Naive thymus-derived CD8-positive, alpha-beta T cell (primary cell): Measurements from ENCODE around the gene TCEANC2. TPM values are rescaled to one million over a fixed set of nuclear protein-coding genes. Genes with fewer than 3 reads are reported as not detected.

ENCODE experiments used
- ATAC-seq, 2 donors: fragments of 150-1000 bp; cut with Tn5 transposase in 1 of 2; sonication (Bioruptor Pico), chemical (Tn5 transposase) in 1 of 2; 1 replicate in 1 of 2; 2 replicates in 1 of 2; pipeline ENCODE4 v1.10.0; 2021; ENCODE audit warnings: mild to moderate bottlenecking in 2 of 2, moderate library complexity in 2 of 2
- POLR2A ChIA-PET: fragments of 350-600 bp; sonication (Branson Sonifier 250); formaldehyde crosslinking; loops from one replicate; lab custom pipeline; 2021; ENCODE audit warnings: antibody characterized with exemption; lab: Charles Lee
- DNase-seq, 10 donors: peaks; one replicate each; pipeline versions ENCODE4 v3.0.0 to v3.0.0-alpha.2; 2020 to 2022
- H3K27ac Mint-ChIP-seq, 10 donors: one replicate each; pipeline ENCODE4 v1.8.0; 2020 to 2022; ENCODE audit warnings: mild to moderate bottlenecking in 10 of 10, mixed read lengths in 10 of 10, moderate library complexity in 4 of 10, inconsistent platforms in 1 of 10
- H3K27me3 Mint-ChIP-seq, 5 donors: one replicate each; pipeline ENCODE4 v1.8.0; 2021 to 2022; ENCODE audit warnings: mixed read lengths in 5 of 5
- H3K36me3 Mint-ChIP-seq, 3 donors: one replicate each; pipeline ENCODE4 v1.8.0; 2020 to 2022; ENCODE audit warnings: mixed read lengths in 3 of 3, mild to moderate bottlenecking in 2 of 3, inconsistent platforms in 1 of 3
- H3K4me1 Mint-ChIP-seq, 4 donors: one replicate each; pipeline ENCODE4 v1.8.0; 2021 to 2022; ENCODE audit warnings: mixed read lengths in 4 of 4
- H3K4me3 Mint-ChIP-seq, 10 donors: one replicate each; pipeline ENCODE4 v1.8.0; 2020 to 2022; ENCODE audit warnings: mild to moderate bottlenecking in 10 of 10, mixed read lengths in 10 of 10, moderate library complexity in 6 of 10, inconsistent platforms in 1 of 10
- H3K9me3 Mint-ChIP-seq, 9 donors: one replicate each; pipeline ENCODE4 v1.8.0; 2020 to 2022; ENCODE audit warnings: mixed read lengths in 9 of 9, mild to moderate bottlenecking in 3 of 9, inconsistent platforms in 1 of 9, moderate library complexity in 1 of 9
- polyA plus RNA-seq, 3 donors: library from polyadenylated mRNA; unstranded; fragments of 300-500 nt; fragmentation: Illumina TruSeq; gene quantifications; one replicate each; pipeline ENCODE4 v1.2.3, GENCODE V29; 2021
- total RNA-seq, 8 experiments: library from RNA in 2 of 8; stranded (reverse) in 2 of 8; gene quantifications; one replicate each; pipeline ENCODE4 v1.2.3 and lab custom pipeline; 2021 to 2026

TCEANC2 gene
- total and polyA plus RNA-seq, 5 experiments from 2014 or later, result 5.5 to 13.6 (median 7.2) TPM

DNA sequence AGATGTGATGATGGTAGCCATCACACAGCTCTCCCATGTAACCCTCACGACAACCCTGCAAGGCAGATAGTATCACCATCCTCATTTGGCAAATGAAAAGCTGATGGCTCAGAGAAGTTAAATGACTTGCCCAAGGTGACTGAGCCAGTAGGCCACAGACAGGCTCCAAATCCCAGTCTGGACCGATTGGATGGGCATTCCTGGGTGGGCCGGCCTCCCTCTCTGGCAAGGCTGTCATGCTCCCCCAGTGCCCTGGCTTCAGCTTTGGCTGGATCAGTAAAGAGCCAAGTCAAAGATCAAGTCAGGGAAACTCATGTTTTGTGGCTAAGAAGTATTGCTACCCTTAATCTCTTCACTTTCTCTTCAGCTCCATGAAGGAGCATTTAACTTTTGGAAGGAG, 58.2 kb downstream of the TCEANC2 start:
- H3K36me3 Mint-ChIP-seq, result no peaks in the 10 kb centered on the region

DNA sequence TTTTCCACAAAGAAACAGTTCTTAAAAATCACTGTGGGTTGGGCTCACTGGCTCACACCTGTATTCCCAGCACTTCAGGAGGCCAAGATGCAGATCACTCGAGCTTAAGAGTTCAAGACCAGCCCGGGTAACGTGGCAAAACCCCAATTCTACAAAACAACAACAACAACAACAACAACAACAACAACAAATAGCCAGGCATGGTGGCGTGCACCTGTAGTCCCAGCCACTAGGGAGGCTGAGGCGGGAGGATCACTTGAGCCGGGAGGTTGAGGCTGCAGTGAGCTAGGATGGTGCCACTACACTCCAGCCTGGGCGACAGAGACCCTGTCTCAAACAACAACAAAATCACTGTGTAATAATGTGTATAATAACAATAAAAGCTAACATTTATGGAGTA, 58.6 kb downstream of the TCEANC2 start:
- H3K4me3 Mint-ChIP-seq, result no peak overlapping the region
- no peak overlapping the region for H3K27ac Mint-ChIP-seq
- no peak for DNase-seq
- POLR2A ChIA-PET, result no interaction called here
- no peaks in the 10 kb centered on the region for H3K36me3 Mint-ChIP-seq
- no peaks in the 10 kb centered on the region for H3K27me3 Mint-ChIP-seq
- ATAC-seq, result no peak
- H3K4me1 Mint-ChIP-seq, result peaks cover 0 to 6% (median 0%) of the 10 kb centered on the region in 4 donors
- H3K9me3 Mint-ChIP-seq, result no peaks in the 10 kb centered on the region

More for the DNA sequence above, 58.2 kb downstream of the TCEANC2 start:
- no peaks in the 10 kb centered on the region for H3K27me3 Mint-ChIP-seq
- H3K4me1 Mint-ChIP-seq, result peaks cover 0 to 6% (median 0%) of the 10 kb centered on the region in 4 donors
- POLR2A ChIA-PET, result no interaction called here
- H3K4me3 Mint-ChIP-seq, result no peak overlapping the region
- ATAC-seq (no peak), DNase-seq (no peak)
- H3K27ac Mint-ChIP-seq, result no peak overlapping the region
- no peaks in the 10 kb centered on the region for H3K9me3 Mint-ChIP-seq

DNA sequence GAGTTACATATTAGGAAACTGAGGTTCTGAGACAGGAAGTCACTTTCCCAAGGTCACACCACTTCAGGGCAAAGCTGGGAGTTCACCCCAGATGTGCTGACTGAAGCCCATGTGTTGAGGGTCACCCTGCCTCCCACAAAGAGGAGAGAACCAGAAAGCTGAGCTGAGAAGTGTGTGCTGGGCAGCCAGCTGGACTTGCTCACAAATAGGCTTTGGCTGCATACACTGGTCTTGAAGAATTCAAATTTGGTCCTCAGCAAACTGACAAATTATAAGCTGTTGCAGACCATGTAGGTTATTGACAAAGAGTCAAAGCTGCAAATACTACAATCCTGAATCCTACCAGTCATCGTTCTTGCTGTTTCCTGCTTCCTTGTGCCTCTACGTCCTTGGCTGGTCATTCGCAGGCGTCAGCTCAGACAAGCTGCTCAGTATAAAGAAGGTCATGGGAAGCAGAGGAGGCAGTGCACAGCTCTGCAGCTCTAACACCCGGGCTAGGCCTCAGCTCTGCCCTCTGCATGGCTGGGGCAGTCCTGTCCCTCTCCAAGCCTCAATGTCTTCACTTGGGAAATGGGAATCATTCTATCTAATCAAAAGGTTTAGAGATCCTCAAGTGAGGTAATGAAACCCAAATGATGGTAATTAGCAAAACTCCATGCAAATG, 59.4 kb downstream of the TCEANC2 start:
- no peak for ATAC-seq
- H3K27ac Mint-ChIP-seq, result no peak overlapping the region
- H3K4me3 Mint-ChIP-seq, result no peak overlapping the region
- H3K4me1 Mint-ChIP-seq, result peaks cover 0 to 6% (median 0%) of the 10 kb centered on the region in 4 donors
- POLR2A ChIA-PET, result interaction anchor here (0.7 kb wide), 1 partner anchor 492 kb away, joined by 4 read pairs; no protein-coding TSS in a partner anchor
- no peak for DNase-seq
- H3K36me3 Mint-ChIP-seq, result no peaks in the 10 kb centered on the region
- H3K9me3 Mint-ChIP-seq, result no peaks in the 10 kb centered on the region
- H3K27me3 Mint-ChIP-seq, result no peaks in the 10 kb centered on the region

DNA sequence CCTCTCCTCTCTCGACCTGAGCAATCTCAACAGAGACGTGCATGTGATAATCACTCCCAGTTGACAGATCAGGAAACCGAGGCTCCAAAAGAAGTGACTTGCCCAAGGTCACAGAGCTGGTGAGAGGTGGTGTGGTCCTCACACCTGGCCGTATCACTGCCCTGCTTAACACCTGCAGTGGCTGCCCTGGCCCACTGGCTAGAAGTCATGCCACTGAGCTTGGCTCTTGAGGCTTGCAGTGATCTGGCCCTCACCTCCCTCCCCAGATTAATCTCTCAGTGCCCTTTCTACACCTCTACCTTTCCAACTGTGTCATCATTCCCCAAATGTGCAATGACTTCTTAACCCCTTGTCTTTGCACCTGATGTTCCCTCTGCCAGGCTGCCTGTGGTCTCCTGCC, 60.6 kb downstream of the TCEANC2 start:
- no peak for ATAC-seq
- Mint-ChIP-seq H3K36me3 (no peaks in the 10 kb centered on the region), H3K4me3 (no peak overlapping the region), H3K27me3 (no peaks in the 10 kb centered on the region), H3K27ac (no peak overlapping the region), H3K9me3 (no peaks in the 10 kb centered on the region), H3K4me1 (peaks cover 0 to 5% (median 0%) of the 10 kb centered on the region in 4 donors)
- no peak for DNase-seq
- POLR2A ChIA-PET, result no interaction called here

DNA sequence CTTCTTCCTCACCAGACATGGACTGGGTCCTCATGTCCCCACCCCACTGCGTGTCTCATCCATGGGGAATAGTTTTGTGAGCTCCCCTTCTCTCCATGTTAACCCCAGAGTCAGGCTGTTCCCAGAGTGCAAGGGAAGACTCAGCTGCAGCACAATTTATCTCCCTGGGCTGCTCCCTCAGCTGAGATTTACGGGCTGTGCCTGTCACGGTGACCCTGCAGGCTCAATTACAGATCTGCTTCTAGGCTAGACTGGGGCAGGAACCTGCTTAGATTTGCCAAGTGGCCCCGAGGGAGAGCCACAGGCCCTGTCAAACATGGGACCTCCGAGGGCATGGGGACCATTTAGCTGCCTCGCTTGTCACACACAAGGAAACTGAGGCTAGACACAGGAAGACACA, 61.5 kb downstream of the TCEANC2 start:
- ATAC-seq, result no peak
- DNase-seq, result no peak
- Mint-ChIP-seq H3K27me3 (no peaks in the 10 kb centered on the region), H3K4me1 (peaks cover 0 to 4% (median 0%) of the 10 kb centered on the region in 4 donors), H3K9me3 (no peaks in the 10 kb centered on the region), H3K36me3 (no peaks in the 10 kb centered on the region), H3K4me3 (no peak overlapping the region), H3K27ac (peak overlapping the region in 1 of 10 donors; percentile 15)
- POLR2A ChIA-PET, result no interaction called here

DNA sequence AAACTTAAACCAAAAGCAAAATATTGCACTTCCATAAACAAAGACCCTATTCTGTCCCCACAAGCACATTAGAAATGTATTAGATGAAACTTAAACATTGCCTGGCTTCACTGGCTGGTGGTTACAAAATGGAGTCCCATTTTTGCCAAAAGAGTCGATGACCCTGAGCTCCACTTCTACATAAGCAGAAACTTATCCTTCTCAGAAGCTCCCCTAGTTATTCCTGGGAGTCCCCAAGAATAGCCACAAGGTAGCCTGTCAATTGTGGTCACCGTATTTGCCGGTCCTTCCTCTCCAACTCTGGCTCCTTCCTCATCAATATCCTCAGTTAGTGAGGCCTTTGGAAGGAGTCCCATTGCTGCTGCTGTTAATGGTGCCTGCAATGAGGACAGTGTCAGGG, 62.1 kb downstream of the TCEANC2 start:
- DNase-seq (no peak), ATAC-seq (no peak)
- no peaks in the 10 kb centered on the region for H3K27me3 Mint-ChIP-seq
- H3K9me3 Mint-ChIP-seq, result no peaks in the 10 kb centered on the region
- H3K27ac Mint-ChIP-seq, result no peak overlapping the region
- POLR2A ChIA-PET, result no interaction called here
- no peaks in the 10 kb centered on the region for H3K36me3 Mint-ChIP-seq
- H3K4me3 Mint-ChIP-seq, result no peak overlapping the region
- peaks cover 0 to 4% (median 0%) of the 10 kb centered on the region in 4 donors for H3K4me1 Mint-ChIP-seq

DNA sequence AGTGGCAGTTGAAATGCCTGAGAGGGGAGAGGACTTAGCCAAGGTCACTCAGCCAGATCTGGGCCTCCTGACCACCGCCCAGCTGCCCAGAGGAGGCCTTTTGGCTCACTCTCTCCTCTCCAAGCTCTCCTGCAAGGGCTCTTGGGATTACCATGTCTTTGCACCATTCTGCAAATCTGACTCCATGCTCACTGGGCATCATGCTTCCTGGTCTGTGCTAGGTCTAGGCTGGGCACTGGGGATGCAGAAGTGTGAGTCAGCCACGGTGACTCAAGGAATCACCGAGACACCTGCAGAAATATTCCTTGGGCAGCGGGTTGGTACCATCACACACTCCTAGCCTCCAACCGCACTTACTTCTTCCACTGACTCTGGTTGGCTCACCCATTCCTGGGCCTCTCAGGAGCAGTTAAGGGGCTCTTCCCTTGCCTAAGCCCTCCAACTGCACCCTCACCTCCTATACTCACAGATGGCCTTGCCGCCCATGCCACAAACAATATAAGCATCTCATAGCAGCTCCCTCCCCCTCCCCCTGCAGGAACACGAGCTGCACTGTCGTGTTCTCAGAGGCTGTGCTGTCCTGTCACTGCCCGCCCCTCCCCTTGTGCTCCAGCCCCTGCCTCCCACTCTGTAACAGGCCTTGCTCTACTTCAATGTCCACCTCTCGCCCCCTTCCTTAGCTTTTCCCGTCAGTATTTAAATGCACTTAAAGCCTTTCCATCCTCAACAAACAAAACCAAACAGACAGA, 64.6 kb downstream of the TCEANC2 start:
- Mint-ChIP-seq H3K27ac (no peak overlapping the region), H3K27me3 (peaks cover 0 to 2% (median 0%) of the 10 kb centered on the region in 5 donors), H3K9me3 (no peaks in the 10 kb centered on the region), H3K4me1 (peaks cover 8 to 14% (median 8%) of the 10 kb centered on the region in 4 donors), H3K36me3 (no peaks in the 10 kb centered on the region), H3K4me3 (no peak overlapping the region)
- no peak for DNase-seq
- POLR2A ChIA-PET, result no interaction called here
- ATAC-seq, result no peak

DNA sequence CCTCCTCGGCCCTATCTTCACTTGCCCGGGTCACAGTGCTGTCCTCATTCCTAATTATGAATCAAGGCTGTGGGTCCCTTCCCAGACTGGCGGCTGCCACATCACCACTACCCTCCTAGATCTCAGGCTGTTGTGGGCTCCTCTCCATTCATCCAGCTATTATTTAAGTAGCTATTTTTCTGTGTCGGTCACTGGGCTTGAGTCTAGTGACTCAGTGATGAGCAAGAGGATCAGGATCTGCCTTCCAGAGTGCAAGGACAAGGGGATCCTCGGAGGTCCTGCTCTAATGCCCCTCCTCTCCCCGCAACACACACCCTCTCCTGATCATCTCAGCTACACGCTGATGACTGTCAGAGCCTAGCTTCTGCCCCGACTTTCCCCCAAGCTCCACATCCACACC, 65.3 kb downstream of the TCEANC2 start:
- H3K9me3 Mint-ChIP-seq, result no peaks in the 10 kb centered on the region
- ATAC-seq (no peak), DNase-seq (no peak)
- POLR2A ChIA-PET, result no interaction called here
- H3K36me3 Mint-ChIP-seq, result no peaks in the 10 kb centered on the region
- no peak overlapping the region for H3K4me3 Mint-ChIP-seq
- H3K4me1 Mint-ChIP-seq, result peaks cover 8 to 14% (median 8%) of the 10 kb centered on the region in 4 donors
- H3K27me3 Mint-ChIP-seq, result peaks cover 0 to 2% (median 0%) of the 10 kb centered on the region in 5 donors
- no peak overlapping the region for H3K27ac Mint-ChIP-seq

DNA sequence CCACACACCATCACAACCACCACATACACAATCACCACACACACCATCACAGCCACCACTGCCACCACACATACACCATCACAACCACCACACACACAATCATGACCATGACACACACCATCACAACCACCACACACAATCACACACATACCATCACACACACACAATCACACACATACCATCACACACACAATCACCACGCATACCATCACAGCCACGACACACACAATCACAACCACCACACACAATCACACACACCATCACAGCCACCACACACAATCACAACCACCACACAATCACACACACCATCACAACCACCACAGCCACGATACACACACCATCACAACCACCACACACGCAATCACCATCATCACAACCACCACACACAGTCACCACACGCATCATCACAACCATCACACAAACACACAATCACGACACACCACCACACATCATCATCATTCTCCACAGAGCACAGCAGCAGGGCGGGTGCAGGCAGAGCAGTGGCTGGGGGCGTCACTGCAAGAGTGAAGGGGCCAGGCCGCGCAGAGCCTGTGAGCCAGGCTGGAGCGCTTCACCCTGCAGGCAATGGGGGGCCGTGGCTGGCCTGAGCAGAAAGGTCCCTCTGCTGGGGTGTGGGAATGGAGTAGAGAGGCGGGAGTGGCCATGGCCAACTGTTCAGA, 66.8 kb downstream of the TCEANC2 start:
- POLR2A ChIA-PET, result no interaction called here
- Mint-ChIP-seq H3K9me3 (no peaks in the 10 kb centered on the region), H3K4me3 (no peak overlapping the region), H3K36me3 (no peaks in the 10 kb centered on the region), H3K4me1 (peaks cover 5 to 14% (median 8%) of the 10 kb centered on the region in 4 donors), H3K27me3 (peaks cover 0 to 2% (median 0%) of the 10 kb centered on the region in 5 donors), H3K27ac (no peak overlapping the region)
- DNase-seq (no peak), ATAC-seq (no peak)

DNA sequence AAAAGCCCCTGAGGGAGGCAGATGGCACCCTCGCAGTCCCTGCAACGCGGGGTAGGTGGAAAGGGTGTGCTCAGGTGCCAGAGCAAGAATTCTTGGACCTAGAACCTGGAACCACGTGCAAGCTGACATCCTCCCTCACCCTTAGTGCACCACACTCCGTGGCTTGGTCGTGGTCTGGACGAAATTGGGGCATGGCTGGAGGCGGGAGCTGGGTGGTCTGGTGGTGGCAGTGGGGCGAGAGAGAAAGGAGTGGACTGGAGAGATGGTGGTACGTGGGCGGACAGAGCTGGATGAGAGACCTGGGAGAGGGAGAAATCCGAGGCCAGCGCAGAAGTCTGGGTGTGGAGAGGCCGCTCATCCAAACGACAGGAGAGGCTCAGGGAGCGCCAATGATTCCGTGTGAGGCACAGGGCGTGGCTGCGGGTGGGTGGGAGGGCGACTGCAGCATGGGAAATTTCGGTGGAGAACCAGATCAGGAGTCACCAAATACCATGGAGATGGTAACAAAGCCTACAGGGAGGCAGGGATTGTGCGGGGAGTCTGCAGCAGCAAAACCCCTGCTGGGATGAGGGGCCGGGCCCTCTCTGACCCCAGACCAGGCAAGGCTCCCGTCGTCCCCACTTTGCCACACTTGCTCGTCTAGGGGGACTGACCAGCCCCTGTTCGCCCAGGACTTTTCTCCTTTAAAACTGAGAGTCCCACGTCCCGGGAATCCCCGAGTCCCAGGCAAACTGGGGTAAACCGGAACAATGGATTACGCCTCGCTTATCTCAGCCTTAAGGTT, 67.5 kb downstream of the TCEANC2 start:
- DNase-seq (no peak), ATAC-seq (no peak)
- Mint-ChIP-seq H3K36me3 (no peaks in the 10 kb centered on the region), H3K4me1 (peaks cover 5 to 14% (median 8%) of the 10 kb centered on the region in 4 donors), H3K9me3 (no peaks in the 10 kb centered on the region), H3K4me3 (peak overlapping the region in 2 of 10 donors; percentile 1 to 62), H3K27ac (peak overlapping the region in 1 of 10 donors; percentile 43), H3K27me3 (peaks cover 0 to 2% (median 0%) of the 10 kb centered on the region in 5 donors)
- POLR2A ChIA-PET, result no interaction called here

DNA sequence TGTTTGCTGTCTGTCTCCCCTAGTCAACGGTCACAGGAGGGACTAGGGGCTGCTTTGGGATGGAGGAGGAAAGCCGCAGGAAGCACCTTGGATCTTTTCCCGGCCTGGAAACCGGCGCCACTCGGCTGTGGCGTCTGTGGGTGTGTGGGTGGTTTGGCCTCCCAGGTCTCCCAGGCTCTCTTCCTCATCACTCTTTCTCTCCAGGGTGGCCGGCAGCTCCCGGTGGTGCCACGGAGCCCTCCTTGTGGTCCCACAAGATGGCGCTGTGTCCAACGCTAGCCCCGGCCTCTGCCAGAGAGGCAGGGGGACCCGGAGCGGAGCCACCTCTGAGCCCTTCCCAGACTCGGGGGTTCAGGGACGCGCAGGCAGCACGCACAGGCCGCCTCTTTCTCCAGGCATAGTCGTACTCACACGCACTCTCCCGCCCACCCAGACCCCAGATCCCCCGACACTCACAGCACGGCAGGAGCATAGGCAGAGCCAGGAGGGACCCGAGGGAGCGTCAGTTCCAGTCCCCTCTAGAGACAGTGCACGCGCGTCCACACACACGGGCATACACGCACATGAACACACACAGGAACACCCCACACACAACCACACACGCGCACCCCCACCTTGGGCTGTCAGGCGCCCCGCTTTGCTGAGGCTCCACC, 68.2 kb downstream of the TCEANC2 start:
- DNase-seq (peak; percentile 55 to 87 (median 70)), ATAC-seq (peak; percentile 94 to 99)
- Mint-ChIP-seq H3K9me3 (no peaks in the 10 kb centered on the region), H3K4me3 (peak overlapping the region in 9 of 10 donors; percentile 12 to 86 (median 68)), H3K36me3 (no peaks in the 10 kb centered on the region), H3K27ac (peak overlapping the region in 4 of 10 donors; percentile 43 to 72 (median 62)), H3K4me1 (peaks cover 4 to 14% (median 8%) of the 10 kb centered on the region in 4 donors), H3K27me3 (peaks cover 0 to 2% (median 0%) of the 10 kb centered on the region in 5 donors)
- POLR2A ChIA-PET, result no interaction called here
